Fibroblast of mammary gland (primary cell): Measurements from ENCODE around the gene CAPZA1.

ENCODE experiments used
- DNase-seq: peaks from one replicate; pipeline ENCODE4 v3.0.0-alpha.2; 2010; ENCODE audit warnings: low read depth
- H3K4me3 ChIP-seq: 2 replicates; pipeline ENCODE4 v1.5.1; 2011; ENCODE audit warnings: low read depth, mild to moderate bottlenecking, low read length, moderate library complexity; ENCODE audit not compliant: control insufficient read depth
- TF ChIP-seq, protein P1 (sequence below): conservative IDR thresholded peaks from 2 replicates; pipeline ENCODE4 v1.5.1; 2011; ENCODE audit warnings: low read depth, low read length, inconsistent platforms; ENCODE audit not compliant: control insufficient read depth, insufficient read depth

Gene CAPZA1

DNA sequence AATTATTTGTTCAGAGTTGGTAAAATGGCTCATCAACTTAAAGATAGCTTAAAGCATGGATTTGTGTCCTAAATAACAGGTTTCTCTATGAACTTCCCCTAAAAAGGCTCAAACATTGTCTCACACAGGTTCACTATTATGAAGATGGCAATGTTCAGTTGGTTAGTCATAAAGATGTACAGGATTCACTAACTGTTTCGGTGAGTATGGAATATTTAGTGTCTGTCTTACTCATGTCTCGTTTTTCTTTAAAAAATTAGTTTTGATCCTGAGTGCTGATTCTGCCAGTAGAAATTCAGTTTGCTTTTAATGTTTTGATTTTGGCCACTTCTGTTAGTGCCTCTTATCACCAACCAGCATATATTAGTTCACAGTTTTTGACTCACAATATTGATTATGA is 47.3 kb downstream of the CAPZA1 start:
- H3K4me3 ChIP-seq = no peak overlapping the region
- TF ChIP-seq, protein P1, sequence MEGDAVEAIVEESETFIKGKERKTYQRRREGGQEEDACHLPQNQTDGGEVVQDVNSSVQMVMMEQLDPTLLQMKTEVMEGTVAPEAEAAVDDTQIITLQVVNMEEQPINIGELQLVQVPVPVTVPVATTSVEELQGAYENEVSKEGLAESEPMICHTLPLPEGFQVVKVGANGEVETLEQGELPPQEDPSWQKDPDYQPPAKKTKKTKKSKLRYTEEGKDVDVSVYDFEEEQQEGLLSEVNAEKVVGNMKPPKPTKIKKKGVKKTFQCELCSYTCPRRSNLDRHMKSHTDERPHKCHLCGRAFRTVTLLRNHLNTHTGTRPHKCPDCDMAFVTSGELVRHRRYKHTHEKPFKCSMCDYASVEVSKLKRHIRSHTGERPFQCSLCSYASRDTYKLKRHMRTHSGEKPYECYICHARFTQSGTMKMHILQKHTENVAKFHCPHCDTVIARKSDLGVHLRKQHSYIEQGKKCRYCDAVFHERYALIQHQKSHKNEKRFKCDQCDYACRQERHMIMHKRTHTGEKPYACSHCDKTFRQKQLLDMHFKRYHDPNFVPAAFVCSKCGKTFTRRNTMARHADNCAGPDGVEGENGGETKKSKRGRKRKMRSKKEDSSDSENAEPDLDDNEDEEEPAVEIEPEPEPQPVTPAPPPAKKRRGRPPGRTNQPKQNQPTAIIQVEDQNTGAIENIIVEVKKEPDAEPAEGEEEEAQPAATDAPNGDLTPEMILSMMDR = no peak
- DNase-seq = no peak

DNA sequence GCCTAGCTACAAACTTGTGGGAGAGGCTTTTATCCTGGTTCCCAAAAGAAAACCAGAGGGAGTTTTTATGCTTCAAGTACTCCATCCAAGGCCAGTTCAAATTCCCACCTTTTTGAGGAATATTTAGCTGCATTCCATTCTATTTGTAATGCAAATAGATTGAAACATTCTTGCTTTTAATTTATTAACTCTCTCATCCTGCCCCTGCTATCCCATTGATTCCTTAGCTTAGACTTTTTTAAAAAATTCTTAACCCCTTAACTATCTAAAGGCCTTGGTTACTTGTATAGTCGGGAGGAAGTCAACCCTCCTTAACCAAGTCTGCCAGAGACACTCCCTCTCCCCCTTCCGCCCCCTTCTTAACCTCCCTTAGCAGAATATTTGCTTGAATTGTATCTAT is 52.4 kb downstream of the CAPZA1 start:
- DNase-seq = no peak
- no peak overlapping the region for H3K4me3 ChIP-seq
- TF ChIP-seq, protein P1 = no peak

DNA sequence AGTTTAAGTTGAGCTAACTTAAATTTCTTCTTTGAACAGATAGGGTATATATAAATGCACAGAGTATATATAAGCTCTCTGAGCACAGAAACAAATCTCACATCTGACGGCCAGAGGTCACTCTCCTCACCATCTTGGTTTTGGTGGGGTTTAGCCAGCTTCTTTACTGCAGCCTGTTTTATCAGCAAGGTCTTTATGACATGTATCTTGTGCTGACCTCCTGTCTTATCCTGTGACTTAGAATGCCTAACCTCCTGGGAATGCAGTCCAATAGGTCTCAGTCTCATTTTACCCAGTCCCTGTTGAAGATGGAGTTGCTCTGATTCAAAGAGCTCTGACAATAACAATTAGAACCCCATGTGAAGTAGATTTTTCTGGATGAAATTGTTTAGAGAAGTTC is 53.2 kb downstream of the CAPZA1 start:
- DNase-seq = peak; percentile 3
- H3K4me3 ChIP-seq = no peak overlapping the region
- TF ChIP-seq, protein P1 = no peak

DNA sequence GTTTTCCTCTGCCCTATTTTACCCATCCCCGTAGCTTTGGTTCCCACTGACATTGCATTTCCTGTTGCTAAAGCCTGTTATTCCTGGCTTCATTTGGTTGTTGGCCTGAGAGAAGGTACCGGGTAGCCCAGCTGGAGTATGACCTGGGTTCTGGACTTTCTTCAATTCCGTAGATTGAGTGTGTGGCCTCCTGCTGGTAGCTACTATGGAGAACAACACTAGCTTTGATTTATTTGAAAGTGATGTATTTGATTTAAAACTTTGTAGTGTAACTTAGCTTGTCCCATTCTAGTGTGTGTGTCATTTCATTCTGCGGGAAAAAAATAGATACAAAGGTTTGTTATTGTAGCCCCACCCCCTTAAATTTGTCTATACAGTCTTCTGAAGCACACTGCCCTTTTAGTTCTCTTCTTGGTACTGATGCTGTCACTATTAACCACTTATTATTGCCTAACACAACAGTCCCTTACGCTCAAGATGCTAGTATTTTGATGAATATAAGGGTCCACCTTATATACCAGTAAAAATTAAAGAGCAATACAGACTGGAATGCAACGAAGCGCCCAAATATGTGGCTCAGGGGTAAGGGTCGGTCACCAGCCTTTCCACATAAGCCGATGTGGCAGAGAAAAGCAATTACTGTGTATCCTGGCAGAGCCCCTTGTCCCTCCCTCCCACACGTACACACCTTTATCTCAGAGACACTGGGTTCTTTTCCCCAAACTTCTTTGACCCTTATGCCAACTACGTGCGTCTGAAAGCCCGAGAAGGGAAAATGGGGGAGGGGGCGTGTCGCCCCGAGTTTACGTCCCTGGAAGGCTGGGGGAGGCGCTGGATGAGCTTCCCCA is 54.2 kb downstream of the CAPZA1 start:
- peak overlapping the region; percentile 83 for H3K4me3 ChIP-seq
- TF ChIP-seq, protein P1 = peak; percentile 63
- peak; percentile 81 for DNase-seq

DNA sequence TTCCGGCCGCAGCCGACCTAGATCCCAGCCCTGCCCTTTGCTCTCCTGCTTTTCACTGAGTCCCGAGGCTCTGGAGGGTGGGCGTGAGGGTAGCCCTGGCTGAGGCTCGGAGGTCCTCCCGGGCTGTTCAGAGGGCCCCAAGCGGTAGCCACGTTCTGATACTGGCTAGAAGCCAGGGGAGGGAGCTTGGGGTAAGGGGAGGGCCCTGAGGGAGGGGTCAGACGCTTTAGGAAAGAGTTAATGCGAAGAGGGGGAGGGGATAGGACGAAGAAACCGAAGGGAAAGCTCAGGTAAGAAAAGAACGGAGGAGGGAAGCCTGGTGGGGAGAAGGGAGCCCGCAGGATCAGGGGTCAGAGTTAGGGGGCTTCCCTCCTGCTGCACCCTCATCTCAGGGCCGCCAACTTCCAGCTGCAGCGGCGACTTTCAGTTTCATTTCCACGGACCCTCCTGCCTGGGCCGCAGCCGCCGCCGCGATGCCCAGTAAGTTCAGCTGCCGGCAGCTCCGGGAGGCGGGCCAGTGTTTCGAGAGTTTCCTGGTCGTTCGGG is 54.9 kb downstream of the CAPZA1 start, which contains the start of gene MOV10:
Gene MOV10, plus strand, starts transcription at position 220 of the 546 bp plus-strand sequence. Its CDS starts 254 bp downstream, at position 474.
- TF ChIP-seq, protein P1 = no peak
- peak within 1 kb of the TSS; percentile 83 for H3K4me3 ChIP-seq
- DNase-seq = peak; percentile 65

DNA sequence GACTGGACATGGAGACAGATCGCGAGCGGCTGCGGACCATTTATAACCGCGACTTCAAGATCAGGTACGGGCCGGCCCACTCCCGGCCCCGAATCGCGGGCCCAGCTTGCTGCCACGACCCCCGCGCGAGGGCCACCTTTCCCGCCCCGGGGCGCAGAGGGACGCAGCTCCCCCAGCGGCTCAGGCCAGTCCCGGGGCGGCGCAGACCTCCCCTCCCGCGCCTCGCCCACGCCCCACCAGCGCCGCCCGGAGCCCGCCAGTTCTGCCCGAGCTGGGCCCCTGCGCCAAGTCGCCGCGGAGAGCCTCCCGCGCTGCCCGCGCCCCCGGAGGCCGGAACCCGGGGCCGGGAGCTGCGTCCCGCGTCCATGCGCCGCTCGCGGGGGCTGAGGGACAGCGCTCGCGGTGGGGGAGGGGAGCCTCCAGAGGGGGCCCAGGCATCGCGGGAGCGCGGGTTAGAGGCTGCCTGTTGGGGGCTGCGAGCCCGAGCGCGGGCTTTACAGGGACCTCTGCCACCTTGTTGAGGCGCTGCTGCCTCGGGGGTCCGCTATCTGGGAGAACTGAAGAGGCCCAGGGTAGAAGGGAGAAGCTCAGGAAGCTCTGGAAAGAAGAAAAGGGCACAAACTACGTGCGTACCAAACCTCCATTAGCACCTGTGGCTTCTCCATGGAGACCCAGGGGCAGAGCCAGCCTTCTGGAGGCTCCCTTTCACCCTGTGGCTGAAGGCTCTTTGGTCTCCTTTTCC is 55.5 kb downstream of the CAPZA1 start:
- TF ChIP-seq, protein P1 = no peak
- H3K4me3 ChIP-seq = peak overlapping the region; percentile 83
- DNase-seq = peak; percentile 7
